K562 (cell line): ENCODE data around the gene PIGT. TPM values are rescaled to one million over a fixed set of nuclear protein-coding genes. Genes with fewer than 3 reads are reported as not detected.

Source experiments
- ATAC-seq: fragments of 200-7000 bp; cut with Tn5 transposase; 3 replicates; pipeline ENCODE4 v1.9.1; 2020; ENCODE audit warnings: moderate library complexity
- BruUV-seq: library from RNA; stranded (reverse); fragments of 400-500 nt; replicated peaks from 2 replicates; lab custom pipeline; 2021; lab: Mats Ljungman, UMichigan
- CTCF ChIA-PET: fragments of 300-600 bp; formaldehyde crosslinking; extraction: SDS; loops from one replicate; lab custom pipeline; 2021; ENCODE audit warnings: low intra/inter-chr PET ratio; lab: Yijun Ruan, JAX
- POLR2A ChIA-PET: fragments of 300-600, 350-650 bp; sonication (Branson Sonifier 250); formaldehyde crosslinking; extraction: SDS; loops from one replicate; lab custom pipeline; 2021; ENCODE audit warnings: antibody characterized with exemption, inconsistent platforms; lab: Yijun Ruan, JAX
- DNase-seq, 4 experiments: peaks; one replicate each; pipeline versions ENCODE4 v3.0.0 to v3.0.0-alpha.2; 2011 to 2018; ENCODE audit warnings: low spot score in 3 of 4, mixed read lengths in 3 of 4; ENCODE audit errors: extremely low read depth in 1 of 4
- FAIRE-seq: peaks from 2 replicates; lab custom pipeline; 2011; peaks lifted over from hg19 to GRCh38; lab: Jason Lieb, UNC
- H2AFZ ChIP-seq: 2 replicates; pipeline ENCODE4 v1.6.0; 2011; ENCODE audit warnings: low read depth, low read length, control low read depth, inconsistent platforms
- H3K27ac ChIP-seq: fragments of 200-600 bp; 3 replicates; pipeline ENCODE4 v1.8.0; 2011; ENCODE audit warnings: low read depth, mild to moderate bottlenecking, control low read depth, inconsistent platforms, low read length, moderate library complexity, mixed read lengths; ENCODE audit errors: extremely low read depth
- H3K27me3 ChIP-seq, 2 experiments: fragments of 300-600 bp in 1 of 2; 2 replicates in 1 of 2; 3 replicates in 1 of 2; pipeline versions ENCODE4 v1.6.0 to v1.8.0; 2011; ENCODE audit warnings: inconsistent platforms in 2 of 2, low read length in 2 of 2, mild to moderate bottlenecking in 1 of 2, mixed read lengths in 1 of 2, moderate library complexity in 1 of 2; ENCODE audit not compliant: control insufficient read depth in 2 of 2, insufficient read depth in 2 of 2
- H3K36me3 ChIP-seq: fragments of 300-600 bp; 3 replicates; pipeline ENCODE4 v1.8.0; 2011; ENCODE audit warnings: mild to moderate bottlenecking, low read length, inconsistent platforms; ENCODE audit not compliant: control insufficient read depth, insufficient read depth
- H3K4me1 ChIP-seq, 2 experiments: fragments of 200-600 bp in 1 of 2; replicated peaks in 1 of 2; 2 replicates in 1 of 2; 3 replicates in 1 of 2; pipeline versions ENCODE4 v1.5.1 to v1.8.0; 2011; ENCODE audit warnings: inconsistent platforms in 2 of 2, low read length in 2 of 2, mild to moderate bottlenecking in 1 of 2, mixed read lengths in 1 of 2, moderate library complexity in 1 of 2; ENCODE audit not compliant: control insufficient read depth in 2 of 2, insufficient read depth in 2 of 2
- H3K4me2 ChIP-seq: 2 replicates; pipeline ENCODE4 v1.6.1; 2011; ENCODE audit warnings: low read length, control low read depth, inconsistent platforms, mixed read lengths; ENCODE audit not compliant: insufficient read depth
- H3K4me3 ChIP-seq: fragments of 200-600 bp; sonication (generic), shearing (Covaris generic); 2 replicates; pipeline ENCODE4 v1.5.1; 2016; ENCODE audit warnings: control low read depth, inconsistent platforms
- H3K79me2 ChIP-seq: fragments of 200-600 bp; 3 replicates; pipeline ENCODE4 v1.8.0; 2011; ENCODE audit warnings: low read length, inconsistent platforms; ENCODE audit not compliant: control insufficient read depth, insufficient read depth
- H3K9ac ChIP-seq, 2 experiments: 2 replicates each; pipeline versions ENCODE4 v1.6.0 to v1.6.1; 2011; ENCODE audit warnings: low read depth in 2 of 2, low read length in 2 of 2, control low read depth in 1 of 2, inconsistent platforms in 1 of 2, mild to moderate bottlenecking in 1 of 2, mixed read lengths in 1 of 2; ENCODE audit not compliant: insufficient read depth in 1 of 2
- H3K9me1 ChIP-seq: one replicate; pipeline ENCODE4 v1.6.0; 2011; ENCODE audit warnings: inconsistent platforms, mild to moderate bottlenecking, low read length, moderate library complexity; ENCODE audit not compliant: control insufficient read depth, insufficient read depth
- H3K9me3 ChIP-seq: replicated peaks from 2 replicates; pipeline ENCODE4 v1.5.1; 2011; ENCODE audit warnings: low read depth, low read length, inconsistent platforms; ENCODE audit not compliant: control insufficient read depth, insufficient read depth
- H4K20me1 ChIP-seq: replicated peaks from 2 replicates; pipeline ENCODE4 v1.6.1; 2011; ENCODE audit warnings: low read length, inconsistent platforms, mixed read lengths; ENCODE audit not compliant: control insufficient read depth, insufficient read depth
- HNRNPL ChIP-seq: fragments of 200-400 bp; formaldehyde crosslinking; IDR thresholded peaks from 2 replicates; pipeline ENCODE4 v1.6.1; 2017; ENCODE audit warnings: low read depth, mild to moderate bottlenecking, low read length
- MBD2 ChIP-seq: sonication (generic); IDR thresholded peaks from 2 replicates; pipeline ENCODE4 v1.6.1; 2016; ENCODE audit warnings: low read depth, borderline replicate concordance
- NR2F6 ChIP-seq: fragments of 450-650 bp; formaldehyde crosslinking; IDR thresholded peaks from 2 replicates; pipeline ENCODE4 v1.4.0; 2020; ENCODE audit warnings: mild to moderate bottlenecking
- RBM39 ChIP-seq: fragments of 200-400 bp; formaldehyde crosslinking; optimal IDR thresholded peaks from 2 replicates; pipeline ENCODE3; 2018; ENCODE audit warnings: low read depth, low read length
- SETDB1 ChIP-seq: IDR thresholded peaks from one replicate; pipeline ENCODE4 v1.6.1; 2012; ENCODE audit warnings: low read length, control low read depth, inconsistent platforms
- SMARCB1 ChIP-seq: IDR thresholded peaks from 2 replicates; pipeline ENCODE4 v1.6.1; 2011; ENCODE audit warnings: improper control_type of control experiment, low read depth; ENCODE audit not compliant: insufficient read length
- TCF3 ChIP-seq: sonication (generic); formaldehyde crosslinking; IDR thresholded peaks from 2 replicates; pipeline ENCODE4 v1.4.0; 2020; ENCODE audit warnings: mild to moderate bottlenecking, missing genetic modification reagents
- WHSC1 ChIP-seq: IDR thresholded peaks from one replicate; pipeline ENCODE4 v1.6.1; 2012; ENCODE audit warnings: low read length, control low read depth, inconsistent platforms
- ZNF165 ChIP-seq: fragments of 250-450 bp; sonication (Bioruptor Pico); IDR thresholded peaks from 2 replicates; pipeline ENCODE4 v1.4.0; 2020; ENCODE audit warnings: borderline replicate concordance
- ZNF431 ChIP-seq: sonication (generic); formaldehyde crosslinking; IDR thresholded peaks from 2 replicates; pipeline ENCODE4 v1.8.0; 2022; ENCODE audit warnings: mild to moderate bottlenecking, missing genetic modification reagents
- ZNF79 ChIP-seq: fragments of 250-450 bp; sonication (Bioruptor Pico); IDR thresholded peaks from 2 replicates; pipeline ENCODE4 v1.4.0; 2020; ENCODE audit warnings: low read depth, mild to moderate bottlenecking, moderate library complexity
- WGBS: fragments of 100-300 bp; shearing (Covaris generic); methylation state at CpG from one replicate; pipeline ENCODE4 v1.1.6; 2016; ENCODE audit warnings: low coverage, mixed read lengths; ENCODE audit not compliant: insufficient coverage; ENCODE audit errors: missing lambda C conversion rate; 5-methylcytosine and 5-hydroxymethylcytosine counted together
- in situ Hi-C: fragments of 300-500 bp; cut with MboI; formaldehyde crosslinking; loops from 4 replicates; pipeline ENCODE4 v1.15.0; 2018; ENCODE audit warnings: inconsistent platforms, mixed read lengths
- intact Hi-C: fragments of 100-400 bp; cut with micrococcal nuclease; formaldehyde crosslinking; loops from 2 replicates; pipeline ENCODE4 v1.14.2; 2022
- polyA plus RNA-seq, 8 experiments: library from polyadenylated mRNA; depleted of rRNA in 4 of 8; stranded (reverse) in 5 of 8; unstranded in 3 of 8; fragments of >200 nt; fragmentation: Nextera tagmentation in 2 of 8; fragmentation: Illumina TruSeq in 1 of 8; extraction: Ambion mirVana in 2 of 8; extraction: Trizol in 1 of 8; gene quantifications; 2 replicates each; pipeline versions ENCODE4 v1.2.1 to v1.2.3, GENCODE V29; 2011 to 2014; ENCODE audit warnings: inconsistent platforms in 1 of 8, missing spikeins in 1 of 8
- total RNA-seq, 7 experiments: library from RNA; depleted of rRNA in 6 of 7; stranded (reverse); fragments of >200 nt in 6 of 7; fragmentation: Illumina TruSeq in 2 of 7; extraction: Trizol in 2 of 7; gene quantifications; 2 replicates each; pipeline versions ENCODE4 v1.2.1 to v1.2.3, GENCODE V29; 2011 to 2021; ENCODE audit warnings: low replicate concordance in 1 of 7
- TF ChIP-seq, protein P1 (sequence below): fragments of 250-450 bp; sonication (Bioruptor Pico); IDR thresholded peaks from 2 replicates; pipeline ENCODE4 v1.8.0; 2021; ENCODE audit warnings: mild to moderate bottlenecking, moderate library complexity
- TF ChIP-seq, protein P2 (sequence below): fragments of 250-450 bp; sonication (Bioruptor Pico); IDR thresholded peaks from 2 replicates; pipeline ENCODE4 v1.8.0; 2021; ENCODE audit warnings: borderline replicate concordance, mild to moderate bottlenecking, moderate library complexity; ENCODE audit not compliant: poor library complexity, severe bottlenecking
- TF ChIP-seq, protein P3 (sequence below), 2 experiments: fragments of 450-650 bp in 1 of 2; IDR thresholded peaks; 2 replicates each; pipeline ENCODE4 v1.6.1; 2011 to 2017; ENCODE audit warnings: low read depth in 2 of 2, antibody characterized with exemption in 1 of 2, borderline replicate concordance in 1 of 2, low read length in 1 of 2, mild to moderate bottlenecking in 1 of 2, mixed read lengths in 1 of 2; ENCODE audit not compliant: control insufficient read depth in 1 of 2

Gene PIGT
- total and polyA plus RNA-seq, 9 of the 15 experiments (the other 6 are each of a cell fraction or from before 2014, with no cell fraction given): 14.6 to 108 (median 46.9) TPM

DNA sequence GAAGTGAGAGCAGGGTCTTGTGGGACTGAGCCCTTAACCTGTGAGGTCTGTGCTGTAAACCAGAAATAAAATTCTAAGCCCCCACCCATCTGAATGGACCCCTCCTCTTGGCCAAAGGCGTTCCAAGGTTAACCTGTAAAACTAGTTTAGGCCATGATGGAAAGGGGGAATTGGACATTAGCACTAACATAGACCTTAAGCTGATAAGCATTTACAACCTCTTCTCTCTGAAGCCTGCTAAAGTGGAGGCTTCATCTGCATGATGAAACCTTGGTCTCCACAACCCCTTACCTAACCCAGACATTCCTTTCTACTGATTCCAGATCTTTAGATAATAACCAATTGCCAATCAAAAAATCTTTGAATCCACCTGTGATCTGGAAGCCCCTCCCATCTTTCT lies 25.8 kb downstream of the PIGT start:
- Histone ChIP-seq H3K27me3 (0 out of 5 replicates have a peak, but pooled peaks cover 0 to 4% of the 10 kb centered on the region in 2 experiments), H3K36me3 (no peaks in the 10 kb centered on the region), H3K27ac (no peak overlapping the region), H3K4me1 (peaks cover 3 to 4% of the 10 kb centered on the region in 2 experiments; a peak in 1 of 5 replicates), H4K20me1 (no peaks in the 10 kb centered on the region), H2AFZ (no peak overlapping the region), H3K9ac (no peak overlapping the region), H3K79me2 (no peaks in the 10 kb centered on the region), H3K4me2 (no peak overlapping the region), H3K9me3 (no peaks in the 10 kb centered on the region), H3K9me1 (no peaks in the 10 kb centered on the region), H3K4me3 (no peak overlapping the region)
- ATAC-seq (no peak), FAIRE-seq (no peak), DNase-seq (no peak)
- 0% methylated on average over 1 of the region's 1 CpG for WGBS
- ChIA-PET POLR2A (no interaction called here), CTCF (no interaction called here)
- in situ Hi-C loops (no loop called here), intact Hi-C loops (no loop called here)
- TF ChIP-seq WHSC1: no peak
- no peak for TF ChIP-seq SMARCB1
- no peak for TF ChIP-seq ZNF79
- no peak for TF ChIP-seq ZNF431 (CRISPR knock-in tag)
- TF ChIP-seq, protein P1, sequence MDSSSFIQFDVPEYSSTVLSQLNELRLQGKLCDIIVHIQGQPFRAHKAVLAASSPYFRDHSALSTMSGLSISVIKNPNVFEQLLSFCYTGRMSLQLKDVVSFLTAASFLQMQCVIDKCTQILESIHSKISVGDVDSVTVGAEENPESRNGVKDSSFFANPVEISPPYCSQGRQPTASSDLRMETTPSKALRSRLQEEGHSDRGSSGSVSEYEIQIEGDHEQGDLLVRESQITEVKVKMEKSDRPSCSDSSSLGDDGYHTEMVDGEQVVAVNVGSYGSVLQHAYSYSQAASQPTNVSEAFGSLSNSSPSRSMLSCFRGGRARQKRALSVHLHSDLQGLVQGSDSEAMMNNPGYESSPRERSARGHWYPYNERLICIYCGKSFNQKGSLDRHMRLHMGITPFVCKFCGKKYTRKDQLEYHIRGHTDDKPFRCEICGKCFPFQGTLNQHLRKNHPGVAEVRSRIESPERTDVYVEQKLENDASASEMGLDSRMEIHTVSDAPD (CRISPR knock-in tag): no peak
- no peak for TF ChIP-seq NR2F6
- no peak for TF ChIP-seq RBM39
- TF ChIP-seq, protein P2, sequence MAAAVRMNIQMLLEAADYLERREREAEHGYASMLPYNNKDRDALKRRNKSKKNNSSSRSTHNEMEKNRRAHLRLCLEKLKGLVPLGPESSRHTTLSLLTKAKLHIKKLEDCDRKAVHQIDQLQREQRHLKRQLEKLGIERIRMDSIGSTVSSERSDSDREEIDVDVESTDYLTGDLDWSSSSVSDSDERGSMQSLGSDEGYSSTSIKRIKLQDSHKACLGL (CRISPR knock-in tag): no peak
- TF ChIP-seq MBD2: no peak
- TF ChIP-seq, protein P3, sequence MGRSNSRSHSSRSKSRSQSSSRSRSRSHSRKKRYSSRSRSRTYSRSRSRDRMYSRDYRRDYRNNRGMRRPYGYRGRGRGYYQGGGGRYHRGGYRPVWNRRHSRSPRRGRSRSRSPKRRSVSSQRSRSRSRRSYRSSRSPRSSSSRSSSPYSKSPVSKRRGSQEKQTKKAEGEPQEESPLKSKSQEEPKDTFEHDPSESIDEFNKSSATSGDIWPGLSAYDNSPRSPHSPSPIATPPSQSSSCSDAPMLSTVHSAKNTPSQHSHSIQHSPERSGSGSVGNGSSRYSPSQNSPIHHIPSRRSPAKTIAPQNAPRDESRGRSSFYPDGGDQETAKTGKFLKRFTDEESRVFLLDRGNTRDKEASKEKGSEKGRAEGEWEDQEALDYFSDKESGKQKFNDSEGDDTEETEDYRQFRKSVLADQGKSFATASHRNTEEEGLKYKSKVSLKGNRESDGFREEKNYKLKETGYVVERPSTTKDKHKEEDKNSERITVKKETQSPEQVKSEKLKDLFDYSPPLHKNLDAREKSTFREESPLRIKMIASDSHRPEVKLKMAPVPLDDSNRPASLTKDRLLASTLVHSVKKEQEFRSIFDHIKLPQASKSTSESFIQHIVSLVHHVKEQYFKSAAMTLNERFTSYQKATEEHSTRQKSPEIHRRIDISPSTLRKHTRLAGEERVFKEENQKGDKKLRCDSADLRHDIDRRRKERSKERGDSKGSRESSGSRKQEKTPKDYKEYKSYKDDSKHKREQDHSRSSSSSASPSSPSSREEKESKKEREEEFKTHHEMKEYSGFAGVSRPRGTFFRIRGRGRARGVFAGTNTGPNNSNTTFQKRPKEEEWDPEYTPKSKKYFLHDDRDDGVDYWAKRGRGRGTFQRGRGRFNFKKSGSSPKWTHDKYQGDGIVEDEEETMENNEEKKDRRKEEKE (IDR thresholded peaks at IDR 0.05; ENCODE audit: borderline replicate concordance in 1 of 2, control insufficient read depth in 1 of 2, low read depth in 2 of 2, low read length in 1 of 2): no peak
- no peak for TF ChIP-seq TCF3 (CRISPR knock-in tag)
- TF ChIP-seq HNRNPL: no peak
- no peak for TF ChIP-seq ZNF165 (CRISPR knock-in tag)
- no peak for TF ChIP-seq SETDB1
- no TSS peak for BruUV-seq
